CD14-positive monocyte (primary cell): ENCODE results near the gene TNNT1. TPM values are rescaled to one million over a fixed set of nuclear protein-coding genes. Genes with fewer than 3 reads are reported as not detected.
A peak's percentile ranks its signal among the peaks of the same experiment; 100 is the strongest.

Experiments used
- DNase-seq, 3 donors: peaks; one replicate each; pipeline ENCODE4 v3.0.0-alpha.2; 2011 to 2022
- H2AFZ ChIP-seq: 2 replicates; pipeline ENCODE4 v1.6.0; 2012; ENCODE audit warnings: mild to moderate bottlenecking, low read depth, low read length, inconsistent platforms; ENCODE audit not compliant: insufficient read depth, poor library complexity, severe bottlenecking
- H3K27ac ChIP-seq, 2 donors: 1 replicate in 1 of 2; 2 replicates in 1 of 2; pipeline ENCODE4 v1.5.1; 2012 to 2013; ENCODE audit warnings: low read length in 2 of 2, control low read depth in 1 of 2, inconsistent platforms in 1 of 2, low read depth in 1 of 2, mild to moderate bottlenecking in 1 of 2
- H3K27me3 ChIP-seq, 2 donors: one replicate each; pipeline versions ENCODE4 v1.6.0 to v1.6.1; 2011 to 2013; ENCODE audit warnings: low read length in 2 of 2; ENCODE audit not compliant: control insufficient read depth in 2 of 2, insufficient read depth in 2 of 2
- H3K36me3 ChIP-seq, 2 donors: replicated peaks in 1 of 2; 1 replicate in 1 of 2; 2 replicates in 1 of 2; pipeline versions ENCODE4 v1.5.1 to v1.6.1; 2012 to 2013; ENCODE audit warnings: low read length in 2 of 2, control low read depth in 1 of 2, inconsistent platforms in 1 of 2, mild to moderate bottlenecking in 1 of 2; ENCODE audit not compliant: insufficient read depth in 2 of 2, control insufficient read depth in 1 of 2
- H3K4me1 ChIP-seq, 2 donors: 1 replicate in 1 of 2; 2 replicates in 1 of 2; pipeline versions ENCODE4 v1.5.1 to v1.6.1; 2012 to 2013; ENCODE audit warnings: low read length in 2 of 2, control low read depth in 1 of 2, inconsistent platforms in 1 of 2, mild to moderate bottlenecking in 1 of 2, moderate library complexity in 1 of 2; ENCODE audit not compliant: insufficient read depth in 2 of 2, control insufficient read depth in 1 of 2
- H3K4me2 ChIP-seq: replicated peaks from 2 replicates; pipeline ENCODE3; 2012; ENCODE audit warnings: low read length, moderate library complexity, mild to moderate bottlenecking; ENCODE audit not compliant: poor library complexity, severe bottlenecking; ENCODE audit errors: extremely low read depth
- H3K4me3 ChIP-seq, 3 experiments: fragments of 200-600 bp in 1 of 3; sonication (generic) in 1 of 3; replicated peaks in 1 of 3; 1 replicate in 2 of 3; 2 replicates in 1 of 3; pipeline ENCODE4 v1.5.1; 2011 to 2013; ENCODE audit warnings: low read length in 3 of 3, mild to moderate bottlenecking in 3 of 3, control low read depth in 2 of 3, low read depth in 2 of 3, inconsistent platforms in 1 of 3, moderate library complexity in 1 of 3
- H3K79me2 ChIP-seq: 2 replicates; pipeline ENCODE4 v1.6.0; 2012; ENCODE audit warnings: mild to moderate bottlenecking, control low read depth, inconsistent platforms, low read length, moderate library complexity; ENCODE audit not compliant: insufficient read depth
- H3K9ac ChIP-seq: 2 replicates; pipeline ENCODE4 v1.6.0; 2017; ENCODE audit warnings: low read length, mild to moderate bottlenecking; ENCODE audit not compliant: insufficient read depth, poor library complexity, severe bottlenecking
- H3K9me3 ChIP-seq, 2 donors: replicated peaks in 1 of 2; 1 replicate in 1 of 2; 2 replicates in 1 of 2; pipeline versions ENCODE4 v1.5.1 to v1.6.1; 2012 to 2013; ENCODE audit warnings: low read length in 2 of 2, control low read depth in 1 of 2; ENCODE audit not compliant: control insufficient read depth in 1 of 2, insufficient read depth in 1 of 2
- H4K20me1 ChIP-seq: 2 replicates; pipeline ENCODE4 v1.6.0; 2012; ENCODE audit warnings: mild to moderate bottlenecking, low read length, control low read depth, moderate library complexity; ENCODE audit not compliant: insufficient read depth
- H3K27ac Mint-ChIP-seq, 7 donors: one replicate each; pipeline ENCODE4 v1.8.0; 2020; ENCODE audit warnings: mild to moderate bottlenecking in 7 of 7, mixed read lengths in 7 of 7, moderate library complexity in 6 of 7, inconsistent platforms in 2 of 7
- H3K27me3 Mint-ChIP-seq, 3 donors: one replicate each; pipeline ENCODE4 v1.8.0; 2021 to 2022; ENCODE audit warnings: low read depth in 3 of 3, mild to moderate bottlenecking in 3 of 3, mixed read lengths in 3 of 3, moderate library complexity in 3 of 3, inconsistent platforms in 1 of 3
- H3K36me3 Mint-ChIP-seq, 2 donors: one replicate each; pipeline ENCODE4 v1.8.0; 2020; ENCODE audit warnings: mixed read lengths in 2 of 2, inconsistent platforms in 1 of 2, mild to moderate bottlenecking in 1 of 2
- H3K4me1 Mint-ChIP-seq: one replicate; pipeline ENCODE4 v1.8.0; 2020; ENCODE audit warnings: mild to moderate bottlenecking, mixed read lengths
- H3K4me3 Mint-ChIP-seq, 2 donors: one replicate each; pipeline ENCODE4 v1.8.0; 2020; ENCODE audit warnings: mild to moderate bottlenecking in 2 of 2, mixed read lengths in 2 of 2, moderate library complexity in 1 of 2
- H3K9me3 Mint-ChIP-seq, 7 donors: one replicate each; pipeline ENCODE4 v1.8.0; 2020 to 2022; ENCODE audit warnings: mixed read lengths in 7 of 7, mild to moderate bottlenecking in 6 of 7, moderate library complexity in 6 of 7, inconsistent platforms in 2 of 7
- WGBS: methylation state at CpG from one replicate; pipeline ENCODE4 v1.1.5; 2013; ENCODE audit warnings: missing lambda C conversion rate; ENCODE audit not compliant: insufficient coverage; 5-methylcytosine and 5-hydroxymethylcytosine counted together
- intact Hi-C, 2 donors: fragments of 100-400 bp; cut with micrococcal nuclease; formaldehyde crosslinking; loops; one replicate each; pipeline versions ENCODE4 v1.15.0 to v1.15.1; 2023
- polyA plus RNA-seq, 3 donors: library from polyadenylated mRNA; depleted of rRNA in 1 of 3; unstranded in 2 of 3; stranded (reverse) in 1 of 3; fragments of 300-500 nt in 2 of 3; fragments of >200 nt in 1 of 3; fragmentation: Illumina TruSeq in 2 of 3; gene quantifications; 1 replicate in 2 of 3; 2 replicates in 1 of 3; pipeline ENCODE4 v1.2.3, GENCODE V29; 2012 to 2021
- TF ChIP-seq, protein P1 (sequence below): fragments of 200-600 bp; IDR thresholded peaks from one replicate; pipeline ENCODE4 v1.8.0; 2022; ENCODE audit warnings: antibody characterized with exemption, mild to moderate bottlenecking

TNNT1 gene
- polyA plus RNA-seq, 3 donors = 9.4 to 41.9 (median 9.8) TPM

DNA sequence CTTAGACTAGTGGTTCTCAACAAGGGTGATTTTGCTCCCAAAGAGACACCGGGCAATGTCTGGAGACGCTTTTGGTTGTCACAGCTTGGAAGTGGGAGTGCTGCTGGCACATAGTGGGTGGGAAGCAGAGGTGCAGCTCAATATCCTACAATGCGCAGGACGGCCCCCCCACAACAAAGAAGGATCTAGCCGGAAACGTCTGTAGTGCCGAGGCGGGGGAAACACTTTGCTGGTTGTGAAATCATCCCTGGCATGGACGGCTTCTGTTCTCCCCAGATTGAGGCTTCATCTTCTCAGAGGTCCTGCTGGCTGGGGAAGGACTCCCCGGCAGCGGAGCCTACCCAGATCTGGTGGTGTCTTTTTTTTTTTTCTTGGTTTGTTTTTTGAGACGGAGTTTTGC is 44.5 kb upstream of the TNNT1 start:
- 56% methylated on average over 7 of the region's 12 CpGs for WGBS
- Histone ChIP-seq H3K9ac (no peak overlapping the region), H2AFZ (no peak overlapping the region), H3K4me2 (no peak overlapping the region), H3K79me2 (no peaks in the 10 kb centered on the region), H3K27ac (no peak overlapping the region), H3K4me3 (no peak overlapping the region), H3K9me3 (no peaks in the 10 kb centered on the region), H4K20me1 (no peaks in the 10 kb centered on the region), H3K4me1 (peaks cover 0 to 4% of the 10 kb centered on the region in 2 donors), H3K36me3 (no peaks in the 10 kb centered on the region), H3K27me3 (no peaks in the 10 kb centered on the region)
- intact Hi-C loops = no loop called here
- Mint-ChIP-seq H3K4me1 (peaks cover 14% of the 10 kb centered on the region), H3K9me3 (peaks cover 0 to 1% (median 0%) of the 10 kb centered on the region in 7 donors), H3K27ac (peak overlapping the region in 1 of 7 donors; percentile 24), H3K36me3 (no peaks in the 10 kb centered on the region), H3K27me3 (peaks cover 7 to 23% (median 16%) of the 10 kb centered on the region in 3 donors), H3K4me3 (peak overlapping the region in 1 of 2 donors; percentile 6)
- TF ChIP-seq, protein P1, sequence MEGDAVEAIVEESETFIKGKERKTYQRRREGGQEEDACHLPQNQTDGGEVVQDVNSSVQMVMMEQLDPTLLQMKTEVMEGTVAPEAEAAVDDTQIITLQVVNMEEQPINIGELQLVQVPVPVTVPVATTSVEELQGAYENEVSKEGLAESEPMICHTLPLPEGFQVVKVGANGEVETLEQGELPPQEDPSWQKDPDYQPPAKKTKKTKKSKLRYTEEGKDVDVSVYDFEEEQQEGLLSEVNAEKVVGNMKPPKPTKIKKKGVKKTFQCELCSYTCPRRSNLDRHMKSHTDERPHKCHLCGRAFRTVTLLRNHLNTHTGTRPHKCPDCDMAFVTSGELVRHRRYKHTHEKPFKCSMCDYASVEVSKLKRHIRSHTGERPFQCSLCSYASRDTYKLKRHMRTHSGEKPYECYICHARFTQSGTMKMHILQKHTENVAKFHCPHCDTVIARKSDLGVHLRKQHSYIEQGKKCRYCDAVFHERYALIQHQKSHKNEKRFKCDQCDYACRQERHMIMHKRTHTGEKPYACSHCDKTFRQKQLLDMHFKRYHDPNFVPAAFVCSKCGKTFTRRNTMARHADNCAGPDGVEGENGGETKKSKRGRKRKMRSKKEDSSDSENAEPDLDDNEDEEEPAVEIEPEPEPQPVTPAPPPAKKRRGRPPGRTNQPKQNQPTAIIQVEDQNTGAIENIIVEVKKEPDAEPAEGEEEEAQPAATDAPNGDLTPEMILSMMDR = no peak
- DNase-seq = no peak

DNA sequence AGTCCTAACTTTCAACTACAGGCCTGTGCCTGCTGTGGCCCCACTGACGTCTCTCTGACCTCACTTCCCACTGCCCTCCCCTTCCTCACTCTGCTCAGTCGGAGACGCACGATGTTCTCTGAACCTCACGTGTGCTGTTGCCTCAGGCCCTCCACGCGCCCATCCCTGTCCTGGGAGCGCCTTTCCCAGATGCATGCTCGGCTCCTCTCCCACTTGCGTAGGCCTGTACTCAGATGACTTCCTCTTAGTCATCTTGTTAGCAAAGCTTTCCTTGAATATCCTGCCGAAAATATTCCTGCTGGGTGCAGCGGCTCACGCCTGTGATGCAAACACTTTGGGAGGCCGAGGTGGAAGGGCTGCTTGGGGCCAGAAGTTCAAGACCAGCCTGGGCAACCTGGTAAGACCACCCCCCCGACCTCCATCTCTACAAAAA is 40.4 kb upstream of the TNNT1 start:
- Histone ChIP-seq H3K36me3 (no peaks in the 10 kb centered on the region), H3K9me3 (no peaks in the 10 kb centered on the region), H3K27ac (no peak overlapping the region), H3K4me2 (no peak overlapping the region), H4K20me1 (no peaks in the 10 kb centered on the region), H3K4me1 (peaks cover 0 to 4% of the 10 kb centered on the region in 2 donors), H3K9ac (no peak overlapping the region), H3K4me3 (no peak overlapping the region), H3K27me3 (no peaks in the 10 kb centered on the region), H2AFZ (no peak overlapping the region), H3K79me2 (no peaks in the 10 kb centered on the region)
- Mint-ChIP-seq H3K4me1 (peaks cover 15% of the 10 kb centered on the region), H3K36me3 (no peaks in the 10 kb centered on the region), H3K27ac (peak overlapping the region in 2 of 7 donors; percentile 25 to 86), H3K4me3 (peak overlapping the region in 1 of 2 donors; percentile 27), H3K27me3 (peaks cover 11 to 29% (median 19%) of the 10 kb centered on the region in 3 donors), H3K9me3 (peaks cover 0 to 1% (median 0%) of the 10 kb centered on the region in 7 donors)
- DNase-seq = no peak
- 68% methylated on average over 14 of the region's 15 CpGs for WGBS
- TF ChIP-seq, protein P1 = no peak
- intact Hi-C loops = no loop called here
